SK-N-SH (cell line): ENCODE results near the gene TREML4. TPM values are rescaled to one million over a fixed set of nuclear protein-coding genes. Genes with fewer than 3 reads are reported as not detected.

Source experiments
- CTCF ChIA-PET: fragments of 300-600, 350-600 bp; formaldehyde crosslinking; extraction: SDS; loops from one replicate; lab custom pipeline; 2021; lab: Yijun Ruan, JAX
- POLR2A ChIA-PET: fragments of 350-600 bp; sonication (Branson Sonifier 250); formaldehyde crosslinking; extraction: SDS; loops from one replicate; lab custom pipeline; 2020; ENCODE audit warnings: antibody characterized with exemption, inconsistent platforms; lab: Yijun Ruan, JAX
- DNase-seq: peaks from one replicate; pipeline ENCODE4 v3.0.0; 2012
- H2AFZ ChIP-seq: fragments of 200-600 bp; sonication (generic); 2 replicates; pipeline ENCODE4 v1.8.1; 2016; ENCODE audit warnings: antibody characterized with exemption, mild to moderate bottlenecking, low read depth
- H3F3A ChIP-seq: fragments of 200-600 bp; sonication (generic); replicated peaks from 2 replicates; pipeline ENCODE3; 2016; ENCODE audit warnings: antibody characterized with exemption, mild to moderate bottlenecking; ENCODE audit not compliant: insufficient read depth
- H3K27ac ChIP-seq, 2 experiments: fragments of 200-500 bp in 1 of 2; fragments of 200-600 bp in 1 of 2; sonication (Bioruptor generic) in 1 of 2; sonication (generic), shearing (Covaris generic) in 1 of 2; 2 replicates each; pipeline versions ENCODE4 v1.5.1 to v1.6.1; 2014 to 2016; ENCODE audit warnings: low read depth in 2 of 2, inconsistent platforms in 1 of 2, low read length in 1 of 2, mild to moderate bottlenecking in 1 of 2, mixed read lengths in 1 of 2
- H3K27me3 ChIP-seq: fragments of 200-600 bp; sonication (generic), shearing (Covaris generic); 2 replicates; pipeline ENCODE4 v1.6.1; 2016; ENCODE audit warnings: mixed run types; ENCODE audit not compliant: insufficient read depth
- H3K36me3 ChIP-seq, 2 experiments: fragments of 200-500 bp in 1 of 2; fragments of 200-600 bp in 1 of 2; sonication (Bioruptor generic) in 1 of 2; sonication (generic) in 1 of 2; replicated peaks in 1 of 2; 2 replicates each; pipeline versions ENCODE3 to v1.5.1; 2014 to 2016; ENCODE audit warnings: low read length in 1 of 2, mild to moderate bottlenecking in 1 of 2; ENCODE audit not compliant: insufficient read depth in 2 of 2, control insufficient read depth in 1 of 2
- H3K4me1 ChIP-seq, 2 experiments: fragments of 200-500 bp in 1 of 2; fragments of 200-600 bp in 1 of 2; sonication (Bioruptor generic) in 1 of 2; sonication (generic), shearing (Covaris generic) in 1 of 2; 2 replicates each; pipeline versions ENCODE4 v1.5.1 to v1.6.1; 2014 to 2016; ENCODE audit warnings: low read depth in 1 of 2, low read length in 1 of 2, mixed run types in 1 of 2; ENCODE audit not compliant: insufficient read depth in 2 of 2, control insufficient read depth in 1 of 2
- H3K4me2 ChIP-seq: fragments of 200-600 bp; sonication (generic), shearing (Covaris generic); 2 replicates; pipeline ENCODE4 v1.6.1; 2017; ENCODE audit warnings: mixed run types
- H3K4me3 ChIP-seq, 2 experiments: fragments of 200-500 bp in 1 of 2; fragments of 200-600 bp in 1 of 2; sonication (Bioruptor generic) in 1 of 2; sonication (generic), shearing (Covaris generic) in 1 of 2; 2 replicates each; pipeline versions ENCODE4 v1.5.1 to v1.8.1; 2014 to 2016; ENCODE audit warnings: low read depth in 2 of 2, inconsistent platforms in 1 of 2, low read length in 1 of 2, mild to moderate bottlenecking in 1 of 2, mixed read lengths in 1 of 2, moderate library complexity in 1 of 2
- H3K79me2 ChIP-seq: fragments of 200-600 bp; sonication (generic); 2 replicates; pipeline ENCODE4 v1.8.1; 2017; ENCODE audit warnings: mild to moderate bottlenecking; ENCODE audit not compliant: insufficient read depth
- H3K9ac ChIP-seq: fragments of 200-600 bp; sonication (generic); 2 replicates; pipeline ENCODE4 v1.6.1; 2017; ENCODE audit warnings: mixed run types
- H3K9me2 ChIP-seq: fragments of 200-600 bp; sonication (generic); 2 replicates; pipeline ENCODE4 v1.6.1; 2017; ENCODE audit warnings: mixed run types
- H3K9me3 ChIP-seq: fragments of 200-600 bp; sonication (generic); 2 replicates; pipeline ENCODE4 v1.6.1; 2017; ENCODE audit warnings: mixed run types, mild to moderate bottlenecking, moderate library complexity
- H4K20me1 ChIP-seq: fragments of 200-600 bp; sonication (generic); 2 replicates; pipeline ENCODE4 v1.6.1; 2017; ENCODE audit warnings: mild to moderate bottlenecking, mixed run types; ENCODE audit not compliant: insufficient read depth
- CHD2 ChIP-seq: fragments of 150-350 bp; IDR thresholded peaks from 2 replicates; pipeline ENCODE4 v1.6.1; 2018; ENCODE audit warnings: low read length; ENCODE audit not compliant: partially characterized antibody
- IRF3 ChIP-seq: fragments of 150-350 bp; IDR thresholded peaks from 2 replicates; pipeline ENCODE4 v1.6.1; 2016; ENCODE audit warnings: mild to moderate bottlenecking, low read depth, low read length
- JUND ChIP-seq: IDR thresholded peaks from 2 replicates; pipeline ENCODE4 v1.4.0; 2012
- MXI1 ChIP-seq: IDR thresholded peaks from 2 replicates; pipeline ENCODE4 v1.6.1; 2012; ENCODE audit warnings: mild to moderate bottlenecking, low read depth, low read length, improper control_type of control experiment
- NFIC ChIP-seq: IDR thresholded peaks from 2 replicates; pipeline ENCODE4 v1.4.0; 2012; ENCODE audit warnings: borderline replicate concordance
- NRF1 ChIP-seq: IDR thresholded peaks from 2 replicates; pipeline ENCODE4 v1.6.1; 2012; ENCODE audit warnings: low read depth, mild to moderate bottlenecking, low read length
- PBX3 ChIP-seq: IDR thresholded peaks from 2 replicates; pipeline ENCODE4; 2012
- RFX5 ChIP-seq: IDR thresholded peaks from 2 replicates; pipeline ENCODE4 v1.6.1; 2012; ENCODE audit warnings: mild to moderate bottlenecking, improper control_type of control experiment, low read length
- SIN3A ChIP-seq: IDR thresholded peaks from 2 replicates; pipeline ENCODE4 v1.6.1; 2012; ENCODE audit warnings: low read depth, mild to moderate bottlenecking, low read length, moderate library complexity, borderline replicate concordance
- TAF1 ChIP-seq: IDR thresholded peaks from 2 replicates; pipeline ENCODE4 v1.6.1; 2012; ENCODE audit warnings: low read depth, mild to moderate bottlenecking, low read length, moderate library complexity, borderline replicate concordance
- USF1 ChIP-seq: IDR thresholded peaks from 2 replicates; pipeline ENCODE4 v1.4.0; 2012; ENCODE audit warnings: low read depth, borderline replicate concordance
- USF2 ChIP-seq: fragments of 150-350 bp; IDR thresholded peaks from 2 replicates; pipeline ENCODE4 v1.6.1; 2017; ENCODE audit warnings: antibody characterized with exemption, low read length, low read depth, borderline replicate concordance
- YY1 ChIP-seq: IDR thresholded peaks from 2 replicates; pipeline ENCODE4 v1.4.0; 2012; ENCODE audit warnings: low read depth, mild to moderate bottlenecking
- ZBTB33 ChIP-seq: IDR thresholded peaks from 2 replicates; pipeline ENCODE4 v1.4.0; 2012; ENCODE audit warnings: low read depth, borderline replicate concordance
- WGBS: methylation state at CpG from one replicate; pipeline ENCODE4 v1.1.6; 2017; ENCODE audit warnings: low lambda C conversion rate; 5-methylcytosine and 5-hydroxymethylcytosine counted together
- polyA plus RNA-seq, 3 experiments: library from polyadenylated mRNA; depleted of rRNA; stranded (reverse); fragments of >200 nt; gene quantifications; 2 replicates each; pipeline ENCODE4 v1.2.3, GENCODE V29; 2012

TREML4 gene
- polyA plus RNA-seq, 1 of the 3 experiments (the other 2 are of a cell fraction): not detected

GRCh38 chr6:41214559-41215238 lies 13.4 kb upstream of the TREML4 start:
- 1% methylated on average over 9 of the region's 9 CpGs for whole genome bisulfite sequencing
- CTCF ChIA-PET: no interaction called here

More at GRCh38 chr6:41214559-41215238, 13.4 kb upstream of the TREML4 start:
- no peak for DNase-seq
- H3K79me2 ChIP-seq: no peaks in the 10 kb centered on the region
- H3K4me1 ChIP-seq: no peaks in the 10 kb centered on the region
- H3K9me3 ChIP-seq: 0 out of 2 replicates have a peak, but pooled peaks cover 4% of the 10 kb centered on the region
- H3K27ac ChIP-seq: no peak overlapping the region
- TF ChIP-seq IRF3 (no peak), USF2 (no peak), ZBTB33 (no peak), NRF1 (no peak), CHD2 (no peak), RFX5 (no peak), MXI1 (no peak), JUND (no peak), USF1 (no peak), TAF1 (no peak), NFIC (no peak), PBX3 (no peak), SIN3A (no peak), YY1 (no peak)
- no peaks in the 10 kb centered on the region for H3F3A ChIP-seq
- no peak overlapping the region for H2AFZ ChIP-seq
- no peaks in the 10 kb centered on the region for H4K20me1 ChIP-seq
- H3K4me3 ChIP-seq: no peak overlapping the region
- H3K9me2 ChIP-seq: no peaks in the 10 kb centered on the region
- no peak overlapping the region for H3K9ac ChIP-seq
- no peaks in the 10 kb centered on the region for H3K36me3 ChIP-seq
- POLR2A ChIA-PET: no interaction called here
- no peak overlapping the region for H3K4me2 ChIP-seq
- H3K27me3 ChIP-seq: 0 out of 2 replicates have a peak, but pooled peaks cover 7% of the 10 kb centered on the region
